NOMO-1 treated with DMSO at 0.1 percent for 48 hours (cell line): ENCODE results near the gene USP49.

Experiments
- DNase-seq: peaks from one replicate; lab custom pipeline; 2025; ENCODE audit not compliant: unreplicated experiment; lab: John Stamatoyannopoulos, UW

USP49 gene

DNA sequence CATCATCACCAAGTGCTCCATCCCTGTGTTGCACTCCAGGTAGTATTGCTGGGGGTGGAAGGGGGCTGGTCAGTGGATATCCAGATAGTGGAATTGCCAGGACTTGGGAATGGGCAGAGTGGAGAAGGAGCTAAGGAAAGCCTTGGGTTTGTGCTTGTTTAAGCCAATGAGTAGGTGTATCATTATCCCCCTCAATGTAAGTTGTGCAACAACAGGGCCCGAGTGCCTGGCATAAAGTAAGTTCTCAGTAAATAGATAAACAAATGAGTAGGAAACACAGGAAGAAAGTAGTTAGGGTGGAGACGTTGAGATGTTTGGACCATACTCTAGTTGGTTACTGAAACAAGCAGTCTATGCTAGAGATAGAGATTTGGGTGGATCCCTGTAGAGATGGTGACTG is 36.6 kb upstream of the USP49 start:
- DNase-seq, result no peak

DNA sequence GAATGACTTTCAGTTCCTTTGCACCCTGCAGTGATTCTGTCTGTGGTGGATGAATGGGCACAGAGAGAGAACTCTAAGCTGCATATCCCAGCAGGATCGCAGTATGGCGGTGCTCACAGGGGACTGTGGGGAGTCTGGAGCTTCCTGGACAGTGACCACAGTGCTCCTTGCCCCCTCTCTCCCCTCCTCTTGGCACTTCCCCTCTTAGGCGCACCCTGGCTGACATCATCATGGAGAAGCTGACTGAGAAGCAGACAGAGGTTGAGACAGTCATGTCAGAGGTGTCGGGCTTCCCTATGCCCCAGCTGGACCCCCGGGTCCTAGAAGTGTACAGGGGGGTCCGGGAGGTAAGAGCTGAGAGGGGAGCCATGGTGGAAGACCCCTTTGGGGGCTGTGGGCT is 34.7 kb upstream of the USP49 start:
- no peak for DNase-seq

DNA sequence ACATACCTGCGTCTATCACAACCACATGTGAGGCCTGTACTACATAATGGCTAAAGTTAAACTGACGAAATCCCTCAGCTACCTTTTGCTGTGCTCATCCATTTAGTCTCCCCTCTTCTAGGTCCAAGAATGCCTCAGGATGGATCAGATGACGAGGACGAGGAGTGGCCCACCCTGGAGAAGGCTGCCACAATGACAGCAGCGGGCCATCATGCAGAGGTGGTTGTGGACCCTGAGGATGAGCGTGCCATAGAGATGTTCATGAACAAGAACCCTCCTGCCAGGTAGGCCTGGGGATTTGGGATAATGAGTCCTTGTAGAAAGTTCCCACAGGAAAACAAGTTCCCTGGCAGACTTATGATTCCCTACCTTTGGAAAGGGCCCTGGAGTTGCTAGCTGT is 32.1 kb upstream of the USP49 start:
- no peak for DNase-seq

DNA sequence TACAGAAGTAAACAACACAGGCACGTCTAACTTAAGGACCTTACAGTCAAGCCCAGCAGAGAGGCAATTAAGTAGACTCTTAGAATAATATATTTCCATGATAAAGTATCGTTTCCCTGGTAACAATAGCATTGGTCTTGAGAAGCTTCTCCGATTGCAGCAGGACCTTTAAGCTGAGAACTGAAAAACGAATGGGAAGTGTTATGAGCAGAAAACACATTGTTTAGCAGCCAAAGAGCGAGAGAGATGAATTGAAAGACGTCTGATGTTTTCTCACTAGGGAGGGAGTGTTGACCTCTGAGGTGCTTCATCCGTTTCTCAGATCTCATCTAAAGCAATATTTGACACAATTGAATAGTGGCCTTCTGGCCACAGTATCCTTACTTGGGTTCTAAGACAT is 27.0 kb upstream of the USP49 start:
- DNase-seq, result no peak

DNA sequence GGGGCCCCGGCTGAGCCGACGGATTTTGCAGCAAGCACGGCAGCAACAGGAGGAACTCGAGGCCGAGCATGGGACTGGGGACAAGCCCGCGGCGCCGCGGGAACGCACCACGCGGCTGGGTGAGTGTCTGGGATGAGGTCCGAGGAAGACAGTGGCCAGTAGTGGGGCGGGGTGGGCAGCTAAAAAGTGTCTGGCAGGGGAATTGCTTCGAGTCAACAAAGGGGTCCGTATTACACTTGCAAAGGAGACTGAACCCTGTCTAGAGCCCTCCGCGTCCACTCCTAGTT is 26.5 kb upstream of the USP49 start:
- DNase-seq, result no peak

DNA sequence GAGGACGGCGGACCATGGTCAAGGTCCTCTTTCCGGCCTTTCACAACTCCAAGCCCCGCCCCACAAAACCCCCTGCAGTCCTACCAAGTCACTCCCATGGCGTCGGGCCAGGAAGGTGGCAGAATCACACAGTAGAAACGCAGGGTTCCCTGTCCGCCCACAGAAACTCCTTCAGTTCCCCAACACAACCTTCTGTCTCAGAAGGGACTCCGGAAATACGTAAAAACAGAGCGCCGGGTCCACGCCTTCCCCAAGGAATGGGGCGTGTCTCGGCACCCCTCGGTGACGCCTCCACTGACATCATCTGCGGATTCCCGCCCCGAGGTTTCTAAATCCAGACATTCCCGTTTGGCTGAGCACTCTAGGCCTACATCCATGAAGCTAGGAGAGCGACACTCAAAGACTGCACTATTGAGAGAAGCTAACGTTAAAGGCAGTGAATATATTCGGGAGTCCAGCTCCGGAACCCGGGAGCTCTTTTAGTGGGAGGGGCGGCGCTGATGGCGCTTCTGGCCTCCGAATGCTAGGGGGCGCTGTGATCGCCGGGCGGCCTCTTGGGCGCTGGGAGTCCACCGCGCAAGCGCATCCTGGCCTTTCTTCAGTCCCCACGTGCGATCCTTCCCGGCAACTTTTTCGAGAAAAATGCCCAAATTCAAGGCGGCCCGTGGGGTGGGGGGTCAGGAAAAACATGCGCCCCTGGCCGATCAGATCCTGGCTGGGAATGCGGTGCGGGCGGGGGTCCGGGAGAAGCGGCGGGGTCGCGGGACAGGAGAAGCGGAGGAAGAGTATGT is 25.9 kb upstream of the USP49 start, which contains the start of the genes BYSL and MED20:
TSS of gene BYSL (plus strand) at position 579 of the 791 bp plus-strand sequence. CDS start at position 643, 64 bp downstream.
TSS of gene MED20 (minus strand) at position 219 of the 791 bp plus-strand sequence. CDS start at position 98, 121 bp downstream.
- DNase-seq, result peak; percentile 96

DNA sequence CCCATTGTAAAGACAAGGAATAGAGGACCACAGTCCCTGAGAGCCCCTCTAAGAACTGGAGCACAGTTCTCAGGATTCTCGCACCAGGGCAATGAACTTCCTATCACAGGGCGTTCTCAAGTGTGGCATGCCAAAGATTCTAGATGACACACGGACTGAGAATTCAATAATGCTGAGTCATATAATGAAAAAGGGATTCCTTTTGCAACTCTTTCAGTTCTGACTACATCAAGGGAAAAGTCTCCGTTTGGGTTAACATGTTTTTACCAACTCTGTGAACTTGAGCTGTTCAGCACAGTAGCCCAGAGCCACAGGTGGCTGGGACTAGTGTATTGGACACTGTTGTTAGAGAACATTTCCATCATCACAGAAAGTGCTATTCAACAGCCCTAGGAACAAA is 22.4 kb upstream of the USP49 start:
- no peak for DNase-seq

DNA sequence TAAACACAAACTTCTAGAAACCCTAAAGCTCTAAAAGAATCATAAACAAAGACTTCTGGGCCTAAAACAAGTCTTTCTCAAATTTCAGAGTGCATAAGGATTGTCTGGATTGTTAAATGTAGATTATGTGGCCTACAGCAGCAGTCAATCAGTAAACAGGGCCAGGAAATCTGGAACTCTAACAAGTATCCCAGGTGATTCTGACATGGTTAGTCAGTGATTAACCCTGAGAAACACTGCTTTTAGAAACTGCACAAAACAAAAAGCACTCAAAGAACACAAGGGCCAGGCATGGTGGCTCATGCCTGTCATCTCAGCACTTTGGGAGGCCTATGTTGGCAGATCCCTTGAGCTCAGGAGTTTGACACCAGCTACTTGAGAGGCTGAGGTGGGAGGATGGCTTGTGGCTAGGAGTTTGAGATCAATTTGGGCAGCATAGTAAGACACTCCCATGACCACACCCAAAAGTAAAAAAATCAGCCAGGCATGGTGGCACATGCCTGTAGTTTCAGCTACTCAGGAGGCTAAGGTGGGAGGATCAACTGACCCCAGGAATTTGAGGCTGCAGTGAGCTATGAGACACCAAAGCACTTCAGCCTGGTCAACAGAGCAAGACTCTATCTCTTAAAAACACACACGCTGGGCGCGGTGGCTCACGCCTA is 19.8 kb upstream of the USP49 start:
- DNase-seq, result no peak

DNA sequence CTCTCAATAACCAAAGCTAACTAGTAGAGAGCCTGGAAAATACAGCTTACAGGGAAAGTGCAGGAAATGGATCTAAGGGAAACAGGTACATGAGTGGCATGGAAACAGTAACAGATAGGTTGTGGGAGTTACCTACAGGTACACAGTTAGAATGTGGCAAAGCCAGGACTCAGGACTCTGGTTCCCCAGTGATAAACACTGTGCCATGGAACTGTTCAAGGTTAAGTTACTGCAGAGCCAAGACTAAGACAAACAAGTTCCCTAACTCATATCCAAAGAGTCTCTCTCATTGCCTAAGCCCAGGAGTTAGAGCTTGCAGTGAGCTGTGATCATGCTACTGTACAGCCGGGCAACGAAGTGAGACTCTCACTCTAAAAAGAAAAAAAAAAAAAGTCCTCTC is 19.2 kb upstream of the USP49 start:
- DNase-seq, result no peak

DNA sequence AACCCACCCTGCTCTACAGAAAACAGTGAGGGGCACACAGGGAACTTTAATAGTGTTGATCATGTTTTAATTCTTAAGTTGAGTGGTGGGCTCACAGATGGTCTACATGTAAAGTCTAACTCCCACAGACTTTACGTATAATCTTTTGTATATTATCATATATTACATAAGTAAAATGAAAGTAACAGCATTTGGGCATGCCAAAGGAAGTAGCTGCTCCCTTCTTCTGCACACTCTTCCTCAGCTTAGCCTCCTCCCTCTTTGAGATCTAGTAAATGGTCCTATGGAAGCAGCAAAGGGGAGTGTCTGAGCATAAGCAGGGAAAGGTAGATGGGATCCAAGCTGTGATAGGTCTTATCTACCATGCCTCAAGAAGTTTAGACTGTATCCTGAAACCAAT is 14.6 kb upstream of the USP49 start:
- no peak for DNase-seq

DNA sequence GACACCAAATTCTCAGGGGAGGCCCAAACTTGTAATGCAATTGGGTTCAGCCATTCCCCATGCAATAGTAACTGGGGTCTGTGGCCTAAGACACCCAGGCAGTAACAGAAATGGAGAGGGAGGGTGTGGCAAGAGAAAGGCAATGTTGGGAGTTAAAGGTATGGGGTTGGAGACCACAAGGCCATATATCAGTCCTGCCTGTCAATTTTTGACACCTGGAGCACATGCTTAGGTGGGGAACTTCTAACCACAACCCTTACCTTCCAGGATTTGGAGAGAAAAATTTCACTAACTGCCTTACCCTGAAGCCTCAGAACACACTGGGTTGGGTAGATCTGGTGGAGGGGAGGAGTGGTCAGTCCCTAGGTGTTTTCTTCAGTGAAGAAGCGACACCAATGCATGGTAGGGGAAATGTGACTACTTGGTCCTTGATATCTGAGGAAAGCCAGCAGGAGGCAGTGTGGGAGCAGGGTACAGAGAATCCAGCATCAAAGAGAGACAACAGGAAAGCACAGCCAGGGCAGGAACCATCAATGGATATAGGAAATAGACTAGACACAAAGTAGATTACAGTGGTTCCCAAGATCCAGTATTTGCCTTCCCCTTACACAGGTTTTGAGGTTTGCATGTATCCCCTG is 6.8 kb upstream of the USP49 start:
- peak; percentile 35 for DNase-seq

DNA sequence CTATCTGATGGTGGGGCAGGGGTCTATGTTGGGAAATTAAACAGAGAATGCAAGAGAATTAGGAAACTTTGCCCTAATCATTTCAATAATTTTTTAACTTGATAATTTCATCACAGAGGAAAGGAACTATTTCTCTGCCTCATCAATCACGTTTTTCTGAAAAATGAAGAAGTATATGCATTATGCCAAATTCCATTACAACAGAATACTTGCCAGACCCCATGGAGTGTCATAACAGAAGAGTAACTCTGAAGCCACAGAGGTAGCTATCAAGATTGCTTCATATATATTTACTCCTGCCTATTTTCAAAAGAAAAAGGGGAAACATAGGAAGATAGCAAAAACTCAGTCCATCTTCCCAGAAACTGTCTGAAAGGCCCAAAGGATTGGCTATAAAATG is 5.7 kb upstream of the USP49 start:
- DNase-seq, result peak; percentile 46

DNA sequence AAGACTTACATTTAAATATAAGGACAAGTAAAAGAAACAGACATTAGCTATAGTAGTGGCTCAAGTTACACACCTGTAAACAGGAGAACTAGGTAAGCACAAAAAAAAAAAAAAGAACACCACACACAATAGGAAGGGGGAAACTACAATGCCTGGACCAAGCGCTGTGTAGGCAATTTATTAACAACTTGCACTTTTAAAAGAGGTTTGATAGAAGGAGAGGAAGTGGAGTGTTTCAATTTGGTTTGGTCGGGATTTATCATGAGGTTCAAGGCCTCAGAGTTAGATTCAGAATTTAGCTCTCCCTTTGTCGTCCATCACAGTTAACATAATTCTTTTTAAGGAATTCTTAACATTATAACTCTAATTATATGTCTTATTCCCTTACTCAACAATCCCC is 1.1 kb upstream of the USP49 start:
- DNase-seq, result no peak

DNA sequence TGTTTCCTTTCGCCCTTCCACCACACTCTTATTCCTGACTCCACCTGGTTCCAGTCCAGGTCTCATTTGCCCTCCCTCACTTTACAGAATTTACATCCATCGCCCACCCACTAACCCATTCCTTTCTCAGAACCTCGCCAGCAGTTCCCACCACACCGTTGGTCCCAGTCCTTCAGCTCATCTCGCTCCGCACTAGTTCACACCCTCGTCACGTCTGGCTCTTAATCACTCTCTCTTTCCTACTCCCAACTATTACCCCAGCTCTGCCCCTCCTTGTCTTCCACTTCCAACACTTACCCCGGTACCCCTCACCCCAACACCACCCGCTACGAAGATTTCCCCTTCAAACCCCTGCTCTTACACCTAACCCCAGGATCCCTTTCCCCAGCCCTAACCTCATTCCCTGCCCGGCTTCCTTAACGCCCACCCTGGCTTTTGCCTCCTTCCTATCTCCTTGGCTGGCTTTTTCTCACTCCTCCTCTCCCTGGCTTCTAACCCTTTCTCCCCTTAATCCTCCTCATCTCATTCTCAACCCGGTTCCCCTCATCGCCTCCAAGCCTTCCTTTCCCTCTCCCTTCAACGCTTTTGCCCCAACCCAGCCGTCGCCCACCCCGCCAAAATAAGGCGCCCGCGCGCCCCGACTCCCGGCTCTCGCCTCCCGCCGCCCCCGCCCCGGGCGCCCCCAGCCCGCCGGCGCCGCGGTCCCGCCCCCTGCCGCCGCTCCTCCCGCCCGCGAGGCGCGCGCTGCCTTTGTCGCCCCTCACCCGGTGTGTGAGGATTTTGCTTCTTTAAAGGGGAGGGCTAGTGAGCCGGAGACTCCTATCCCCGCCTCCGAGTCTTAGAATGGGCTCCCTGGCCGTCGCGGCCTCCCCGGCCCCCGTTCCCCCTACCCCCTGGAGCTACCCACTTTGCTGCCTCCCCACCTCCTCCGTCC is 542 bp downstream of the USP49 start:
- no peak for DNase-seq

DNA sequence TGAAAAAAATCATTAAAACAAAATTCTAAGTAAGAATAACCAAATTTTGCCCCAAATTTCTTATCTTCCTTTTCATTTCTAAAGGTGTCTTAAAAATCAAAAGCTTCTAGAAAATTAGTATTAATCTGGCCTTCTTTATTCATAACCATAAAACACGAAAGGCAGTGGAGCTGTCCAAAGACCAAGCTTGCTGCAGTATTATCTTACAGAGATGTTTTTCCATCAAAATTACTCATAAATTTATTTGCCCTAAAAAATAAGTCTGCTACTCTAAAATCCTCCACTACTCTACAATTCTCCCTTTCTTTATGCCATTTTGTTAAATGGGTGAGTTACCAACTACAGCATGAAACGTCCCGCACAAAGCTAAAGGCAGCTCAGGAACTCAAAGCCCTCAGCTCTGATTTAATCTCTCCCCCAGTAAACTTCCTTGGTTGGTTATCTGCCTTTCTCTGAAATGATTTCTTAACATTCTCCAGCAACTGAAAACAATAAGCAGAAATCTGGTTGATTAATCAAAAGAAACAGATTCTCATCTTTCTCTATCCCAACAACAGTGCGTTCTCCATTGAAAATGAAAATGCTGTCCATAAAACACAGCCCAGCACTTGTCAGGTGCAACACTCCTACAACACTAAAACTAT is 2.1 kb downstream of the USP49 start:
- no peak for DNase-seq

DNA sequence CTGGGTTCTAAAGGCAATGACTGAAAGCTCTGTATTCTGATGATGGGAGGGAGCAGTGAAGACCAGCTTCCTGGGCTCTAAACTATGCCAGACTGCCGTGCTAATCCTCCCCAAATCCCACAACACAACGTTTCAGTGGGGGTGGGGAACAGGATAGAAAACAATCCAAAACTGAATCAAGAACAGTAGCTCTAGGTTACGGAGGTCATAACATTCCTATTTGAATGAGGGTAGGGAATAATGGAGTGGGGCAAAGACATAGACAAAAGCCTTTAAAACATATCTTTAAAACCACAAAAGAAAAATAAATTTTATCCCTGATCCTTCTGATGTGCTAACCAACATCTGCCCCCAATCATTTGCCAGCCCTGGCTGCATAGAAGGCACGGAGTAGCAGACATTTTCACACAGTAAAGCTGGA is 7.8 kb downstream of the USP49 start:
- DNase-seq, result no peak

DNA sequence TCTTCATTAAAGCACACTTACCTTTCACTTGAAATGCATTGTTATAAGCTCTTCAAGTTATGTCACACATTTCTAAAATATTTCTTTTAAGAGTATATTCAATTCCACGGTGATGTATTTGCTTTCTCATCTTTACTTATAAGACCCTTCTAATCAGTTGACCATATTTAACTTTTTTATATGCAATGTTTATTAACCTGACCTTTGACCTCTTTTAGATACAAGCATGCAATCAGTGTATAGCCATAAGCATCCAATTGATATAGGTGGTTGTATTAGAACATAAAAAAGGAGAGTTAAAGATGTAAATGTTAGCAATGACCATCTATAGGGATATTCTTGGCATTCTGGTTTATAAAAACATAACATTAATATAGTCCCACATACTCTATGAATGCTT is 9.2 kb downstream of the USP49 start:
- DNase-seq, result no peak

DNA sequence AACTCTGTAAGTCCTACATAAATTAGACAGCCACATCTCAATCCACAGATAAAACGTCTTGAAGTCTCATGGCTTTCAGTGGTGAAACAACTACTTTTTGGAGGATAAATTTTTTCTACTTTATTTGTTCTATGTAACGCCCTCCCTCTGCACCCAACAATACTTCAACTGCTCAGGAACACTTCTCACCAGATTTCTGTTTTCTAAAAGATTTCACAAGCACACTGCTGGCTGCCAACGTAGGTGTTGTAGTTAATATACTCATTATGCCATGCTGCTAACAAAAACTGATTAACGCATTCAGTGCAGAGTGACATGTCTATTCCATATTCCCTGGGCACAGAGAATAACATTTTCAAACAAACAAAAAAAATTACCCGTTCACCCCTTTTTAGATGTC is 10.2 kb downstream of the USP49 start:
- DNase-seq, result no peak

DNA sequence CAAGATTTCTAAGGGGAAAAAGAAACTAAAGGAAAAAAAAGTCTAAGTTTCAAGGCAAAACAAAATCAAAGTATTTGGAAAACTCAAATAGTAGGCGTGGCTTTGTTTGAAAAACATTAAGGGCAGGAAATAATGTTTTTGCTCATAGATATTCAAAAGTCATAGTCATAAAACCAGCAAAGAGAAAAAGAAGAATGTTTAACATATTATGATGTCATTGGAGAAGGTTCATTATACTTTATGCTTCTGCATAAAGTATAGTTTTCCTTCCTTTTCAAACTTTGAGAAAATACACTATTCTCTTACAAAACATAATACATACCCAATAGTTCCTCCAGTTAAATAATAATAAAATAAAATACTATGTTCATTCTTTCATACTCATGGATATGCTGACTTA is 13.7 kb downstream of the USP49 start:
- no peak for DNase-seq

DNA sequence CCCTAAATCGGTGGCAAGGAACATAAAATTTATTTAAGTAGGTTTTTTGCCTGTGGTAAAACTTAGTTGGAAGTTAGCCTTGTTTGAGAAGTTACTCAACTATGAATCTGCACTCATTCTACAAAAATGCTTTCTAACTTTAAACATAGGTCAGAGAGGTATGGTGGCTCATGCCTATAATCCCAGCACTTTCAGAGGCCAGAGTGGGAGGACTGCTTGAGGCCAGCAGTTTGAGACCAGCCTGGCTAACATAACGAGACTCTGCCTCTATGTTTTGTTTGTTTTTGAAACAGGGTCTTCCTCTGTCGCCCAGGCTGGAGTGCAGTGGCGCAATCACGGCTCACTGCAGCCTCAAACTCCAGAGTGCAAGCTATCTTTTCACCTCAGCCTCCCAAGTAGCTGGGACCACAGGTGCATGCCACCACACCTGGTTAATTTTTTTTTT is 16.2 kb downstream of the USP49 start:
- peak; percentile 9 for DNase-seq

DNA sequence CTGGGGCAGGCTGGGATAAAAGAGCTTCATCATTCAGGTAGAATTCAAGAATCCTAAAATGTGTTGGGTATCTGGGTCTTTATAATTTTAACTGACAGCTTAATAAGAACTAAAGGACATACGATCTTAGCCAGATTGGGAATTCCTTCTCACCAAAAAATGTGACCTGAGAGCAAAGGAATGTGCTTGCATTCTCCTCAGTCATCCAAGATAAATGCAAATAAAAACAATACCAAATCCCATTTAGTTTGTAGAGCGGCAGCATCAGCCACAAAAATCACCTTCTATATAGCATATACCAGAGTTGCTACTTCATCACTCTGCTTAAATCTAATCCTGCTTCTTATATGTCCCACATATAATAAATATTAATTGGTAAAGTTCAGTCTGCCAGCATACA is 16.9 kb downstream of the USP49 start:
- no peak for DNase-seq
